Hepatocyte (in vitro differentiated cells): ENCODE results near the gene P2RY12. TPM values are rescaled to one million over a fixed set of nuclear protein-coding genes. Genes with fewer than 3 reads are reported as not detected.

Experiments
- DNase-seq: peaks from one replicate; pipeline ENCODE4 v3.0.0-alpha.2; 2016; ENCODE audit warnings: low spot score
- H2AFZ ChIP-seq: fragments of 200-600 bp; sonication (generic); 2 replicates; pipeline ENCODE4 v1.6.0; 2016; ENCODE audit warnings: antibody characterized with exemption, mild to moderate bottlenecking
- H3K27ac ChIP-seq: fragments of 200-600 bp; sonication (generic); 2 replicates; pipeline ENCODE4 v1.5.1; 2016; ENCODE audit warnings: mild to moderate bottlenecking
- H3K27me3 ChIP-seq: fragments of 200-600 bp; sonication (generic); 2 replicates; pipeline ENCODE4 v1.6.1; 2016
- H3K36me3 ChIP-seq: fragments of 200-600 bp; sonication (generic); replicated peaks from 2 replicates; pipeline ENCODE4 v1.5.1; 2016; ENCODE audit warnings: low read depth; ENCODE audit not compliant: insufficient read depth
- H3K4me1 ChIP-seq: fragments of 200-600 bp; sonication (generic); 2 replicates; pipeline ENCODE4 v1.5.1; 2016; ENCODE audit warnings: mild to moderate bottlenecking, moderate library complexity; ENCODE audit not compliant: insufficient read depth
- H3K4me2 ChIP-seq: fragments of 200-600 bp; sonication (generic); 2 replicates; pipeline ENCODE4 v1.6.0; 2016
- H3K4me3 ChIP-seq: fragments of 200-600 bp; sonication (generic); 2 replicates; pipeline ENCODE4 v1.5.1; 2016; ENCODE audit warnings: mild to moderate bottlenecking
- H3K79me2 ChIP-seq: fragments of 200-600 bp; sonication (generic); 2 replicates; pipeline ENCODE4 v1.6.0; 2017; ENCODE audit warnings: mild to moderate bottlenecking
- H3K9me2 ChIP-seq: fragments of 200-600 bp; sonication (generic); replicated peaks from 2 replicates; pipeline ENCODE4 v1.6.0; 2017; ENCODE audit warnings: mild to moderate bottlenecking; ENCODE audit not compliant: insufficient read depth
- H3K9me3 ChIP-seq: fragments of 200-600 bp; sonication (generic); 2 replicates; pipeline ENCODE4 v1.5.1; 2016; ENCODE audit warnings: low read depth, mild to moderate bottlenecking
- H4K20me1 ChIP-seq: fragments of 200-600 bp; sonication (generic); 2 replicates; pipeline ENCODE4 v1.6.0; 2016; ENCODE audit warnings: mild to moderate bottlenecking; ENCODE audit not compliant: insufficient read depth, poor library complexity, severe bottlenecking
- CTCF ChIP-seq: fragments of 200-600 bp; sonication (generic); IDR thresholded peaks from 2 replicates; pipeline ENCODE4 v1.5.1; 2016; ENCODE audit warnings: antibody characterized with exemption, mild to moderate bottlenecking; ENCODE audit not compliant: poor library complexity
- EZH2 ChIP-seq: fragments of 200-600 bp; sonication (generic); IDR thresholded peaks from 2 replicates; pipeline ENCODE4 v1.6.1; 2016; ENCODE audit warnings: antibody characterized with exemption, mild to moderate bottlenecking, borderline replicate concordance
- EZH2phosphoT487 ChIP-seq: fragments of 200-600 bp; sonication (generic); IDR thresholded peaks from one replicate; pipeline ENCODE4 v1.6.1; 2018; ENCODE audit warnings: antibody characterized with exemption, mild to moderate bottlenecking, low read depth, moderate library complexity; ENCODE audit not compliant: unreplicated experiment, severe bottlenecking
- WGBS: methylation state at CpG from one replicate; pipeline ENCODE4 v1.1.6; 2016; ENCODE audit warnings: low lambda C conversion rate; ENCODE audit errors: missing lambda C conversion rate; 5-methylcytosine and 5-hydroxymethylcytosine counted together
- polyA plus RNA-seq: library from polyadenylated mRNA; unstranded; fragments of >200 nt; fragmentation: Nextera tagmentation; extraction: Ambion mirVana; gene quantifications from 2 replicates; pipeline ENCODE4 v1.2.1, GENCODE V29; 2016
- total RNA-seq: library from RNA; depleted of rRNA; stranded (reverse); fragments of >200 nt; gene quantifications from 2 replicates; pipeline ENCODE4 v1.2.3, GENCODE V29; 2014

Gene P2RY12
- total and polyA plus RNA-seq, 2 experiments from 2014 or later, result 0.07 TPM; not detected in 1

- no peak for DNase-seq
- no peaks in the 10 kb centered on the region for H3K36me3 ChIP-seq
- H3K9me3 ChIP-seq, result no peaks in the 10 kb centered on the region
- H3K4me3 ChIP-seq, result no peak overlapping the region
- H3K9me2 ChIP-seq, result no peaks in the 10 kb centered on the region
- 80% methylated on average over 2 of the region's 2 CpGs for WGBS
- H2AFZ ChIP-seq, result no peak overlapping the region
- H3K4me1 ChIP-seq, result peaks cover 15% of the 10 kb centered on the region
- H3K27me3 ChIP-seq, result no peaks in the 10 kb centered on the region
- H3K79me2 ChIP-seq, result no peaks in the 10 kb centered on the region
- no peak overlapping the region for H3K4me2 ChIP-seq
- no peaks in the 10 kb centered on the region for H4K20me1 ChIP-seq
- TF ChIP-seq CTCF (no peak), EZH2phosphoT487 (no peak), EZH2 (no peak)
- H3K27ac ChIP-seq, result peak overlapping the region; percentile 3
These were observed 80.8 kb downstream of the P2RY12 start for GRCh38 chr3:151303751-151304150.

- H2AFZ ChIP-seq, result no peak overlapping the region
- H3K9me2 ChIP-seq, result no peaks in the 10 kb centered on the region
- H3K4me2 ChIP-seq, result no peak overlapping the region
- no peaks in the 10 kb centered on the region for H3K9me3 ChIP-seq
- 91% methylated on average over 3 of the region's 3 CpGs for WGBS
- H3K4me3 ChIP-seq, result no peak overlapping the region
- no peak overlapping the region for H3K27ac ChIP-seq
- no peaks in the 10 kb centered on the region for H3K27me3 ChIP-seq
- H3K79me2 ChIP-seq, result no peaks in the 10 kb centered on the region
- H3K4me1 ChIP-seq, result peaks cover 15% of the 10 kb centered on the region
- no peak for TF ChIP-seq CTCF
- no peak for TF ChIP-seq EZH2
- H4K20me1 ChIP-seq, result no peaks in the 10 kb centered on the region
- no peaks in the 10 kb centered on the region for H3K36me3 ChIP-seq
- DNase-seq, result no peak
These were observed 82.8 kb downstream of the P2RY12 start for GRCh38 chr3:151301787-151302186.

DNA sequence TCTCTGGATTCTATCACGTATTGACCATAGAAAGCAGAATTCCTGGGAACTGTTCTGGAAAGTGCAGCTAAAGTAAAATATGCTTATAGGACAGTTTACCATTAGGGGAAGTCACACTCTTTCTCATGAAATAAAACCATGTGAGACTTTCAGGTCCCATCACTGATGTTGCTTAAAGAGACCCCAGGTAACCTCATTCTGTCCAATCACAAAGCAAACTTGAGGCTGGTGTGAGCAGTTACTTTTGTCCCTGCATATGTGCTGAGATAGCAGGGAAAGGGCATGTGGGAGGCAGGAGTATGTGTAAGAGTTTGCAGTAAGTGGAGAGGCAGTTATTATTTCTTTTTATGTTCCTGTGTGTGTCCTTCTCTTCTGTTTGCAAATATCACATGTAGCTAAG is 84.0 kb downstream of the P2RY12 start:
- H3K27ac ChIP-seq, result no peak overlapping the region
- H3K9me2 ChIP-seq, result no peaks in the 10 kb centered on the region
- H3K9me3 ChIP-seq, result no peaks in the 10 kb centered on the region
- WGBS, result 91% methylated on average over 1 of the region's 1 CpG
- H3K79me2 ChIP-seq, result no peaks in the 10 kb centered on the region
- TF ChIP-seq EZH2 (no peak), CTCF (no peak), EZH2phosphoT487 (no peak)
- no peak overlapping the region for H3K4me3 ChIP-seq
- H3K36me3 ChIP-seq, result no peaks in the 10 kb centered on the region
- no peak for DNase-seq
- no peak overlapping the region for H3K4me2 ChIP-seq
- H3K27me3 ChIP-seq, result no peaks in the 10 kb centered on the region
- no peaks in the 10 kb centered on the region for H4K20me1 ChIP-seq
- H2AFZ ChIP-seq, result no peak overlapping the region
- peaks cover 11% of the 10 kb centered on the region for H3K4me1 ChIP-seq

DNA sequence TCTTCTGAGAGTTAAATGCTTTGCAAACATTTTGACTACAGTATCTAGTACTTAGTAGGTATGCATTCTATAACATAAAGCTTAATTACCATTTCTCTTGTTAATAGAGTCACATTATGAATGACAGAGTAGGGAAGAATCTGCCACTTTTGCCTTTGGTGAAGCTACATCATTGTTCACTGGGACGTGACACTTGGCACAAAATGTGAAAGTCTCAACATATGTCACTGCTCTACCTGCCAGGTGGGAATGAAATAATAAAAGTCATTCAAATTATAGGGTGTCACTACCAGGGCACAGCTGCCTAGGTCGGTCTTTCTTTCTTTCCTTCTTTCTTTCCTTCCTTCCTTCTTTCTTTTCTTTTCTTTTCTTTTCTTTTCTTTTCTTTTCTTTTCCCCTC is 85.5 kb downstream of the P2RY12 start:
- no peaks in the 10 kb centered on the region for H4K20me1 ChIP-seq
- no peak overlapping the region for H2AFZ ChIP-seq
- no peaks in the 10 kb centered on the region for H3K9me3 ChIP-seq
- no peaks in the 10 kb centered on the region for H3K9me2 ChIP-seq
- no peaks in the 10 kb centered on the region for H3K36me3 ChIP-seq
- no peak overlapping the region for H3K4me2 ChIP-seq
- H3K27ac ChIP-seq, result no peak overlapping the region
- no peaks in the 10 kb centered on the region for H3K4me1 ChIP-seq
- no peaks in the 10 kb centered on the region for H3K79me2 ChIP-seq
- no peak overlapping the region for H3K4me3 ChIP-seq
- TF ChIP-seq EZH2phosphoT487, result no peak
- no peak for TF ChIP-seq CTCF
- no peak for TF ChIP-seq EZH2
- 97% methylated on average over 2 of the region's 2 CpGs for WGBS
- DNase-seq, result no peak
- H3K27me3 ChIP-seq, result no peaks in the 10 kb centered on the region
